Measurements from ENCODE around the gene IGFLR1.

DNA sequence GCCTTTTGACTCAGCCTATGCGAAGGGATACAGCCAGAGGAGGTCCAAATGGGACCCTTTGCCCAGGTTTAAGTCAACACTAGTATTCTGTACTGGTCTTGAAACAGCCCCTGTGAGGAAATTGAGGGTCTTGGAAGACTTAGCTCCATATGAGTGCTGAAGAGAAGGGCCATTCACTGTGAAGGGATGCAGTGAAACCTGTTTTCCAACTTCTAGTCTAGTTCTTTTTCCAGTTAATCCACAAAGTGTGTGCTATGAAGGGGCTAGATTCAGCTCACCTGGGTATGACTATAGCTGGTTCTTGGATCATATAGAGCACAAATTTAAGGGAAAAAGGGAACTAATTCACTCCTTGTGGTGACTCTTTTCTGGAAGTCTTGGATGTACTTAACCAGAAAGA is 33.9 kb downstream of the IGFLR1 start:
- TF ChIP-seq, protein P1, sequence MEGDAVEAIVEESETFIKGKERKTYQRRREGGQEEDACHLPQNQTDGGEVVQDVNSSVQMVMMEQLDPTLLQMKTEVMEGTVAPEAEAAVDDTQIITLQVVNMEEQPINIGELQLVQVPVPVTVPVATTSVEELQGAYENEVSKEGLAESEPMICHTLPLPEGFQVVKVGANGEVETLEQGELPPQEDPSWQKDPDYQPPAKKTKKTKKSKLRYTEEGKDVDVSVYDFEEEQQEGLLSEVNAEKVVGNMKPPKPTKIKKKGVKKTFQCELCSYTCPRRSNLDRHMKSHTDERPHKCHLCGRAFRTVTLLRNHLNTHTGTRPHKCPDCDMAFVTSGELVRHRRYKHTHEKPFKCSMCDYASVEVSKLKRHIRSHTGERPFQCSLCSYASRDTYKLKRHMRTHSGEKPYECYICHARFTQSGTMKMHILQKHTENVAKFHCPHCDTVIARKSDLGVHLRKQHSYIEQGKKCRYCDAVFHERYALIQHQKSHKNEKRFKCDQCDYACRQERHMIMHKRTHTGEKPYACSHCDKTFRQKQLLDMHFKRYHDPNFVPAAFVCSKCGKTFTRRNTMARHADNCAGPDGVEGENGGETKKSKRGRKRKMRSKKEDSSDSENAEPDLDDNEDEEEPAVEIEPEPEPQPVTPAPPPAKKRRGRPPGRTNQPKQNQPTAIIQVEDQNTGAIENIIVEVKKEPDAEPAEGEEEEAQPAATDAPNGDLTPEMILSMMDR (conservative IDR thresholded peaks at IDR 0.05 in 1 of 2, IDR thresholded peaks at IDR 0.05 in 1 of 2; ENCODE audit: extremely low read depth in 1 of 2, insufficient read depth in 1 of 2, low read depth in 1 of 2, low read length in 2 of 2): no peak
- no peak for TF ChIP-seq EZH2 (IDR thresholded peaks at IDR 0.05; ENCODE audit: borderline replicate concordance, low read length)

Measured in mammary epithelial cell (primary cell).